D721Med (cell line): ENCODE results near the gene COPRS.
"Not testable (repeated sequence)": the region's sequence is repeated elsewhere in the genome, so short reads cannot be mapped to it uniquely, and the experiment has no call there.

Source experiments
- DNase-seq: peaks from one replicate; pipeline ENCODE4 v3.0.0; 2011; ENCODE audit warnings: low spot score; ENCODE audit not compliant: insufficient read length
- FAIRE-seq: peaks from 2 replicates; lab custom pipeline; 2011; peaks lifted over from hg19 to GRCh38; lab: Jason Lieb, UNC
- TF ChIP-seq, protein P1 (sequence below): IDR thresholded peaks from 2 replicates; pipeline ENCODE4 v1.5.1; 2012; ENCODE audit warnings: mild to moderate bottlenecking, control low read depth; ENCODE audit not compliant: insufficient read depth; ENCODE audit errors: missing control alignments

Gene COPRS

GRCh38 chr17:31824766-31825360, 34.2 kb downstream of the COPRS start:
- FAIRE-seq (no peak), DNase-seq (no peak)
- TF ChIP-seq, protein P1, sequence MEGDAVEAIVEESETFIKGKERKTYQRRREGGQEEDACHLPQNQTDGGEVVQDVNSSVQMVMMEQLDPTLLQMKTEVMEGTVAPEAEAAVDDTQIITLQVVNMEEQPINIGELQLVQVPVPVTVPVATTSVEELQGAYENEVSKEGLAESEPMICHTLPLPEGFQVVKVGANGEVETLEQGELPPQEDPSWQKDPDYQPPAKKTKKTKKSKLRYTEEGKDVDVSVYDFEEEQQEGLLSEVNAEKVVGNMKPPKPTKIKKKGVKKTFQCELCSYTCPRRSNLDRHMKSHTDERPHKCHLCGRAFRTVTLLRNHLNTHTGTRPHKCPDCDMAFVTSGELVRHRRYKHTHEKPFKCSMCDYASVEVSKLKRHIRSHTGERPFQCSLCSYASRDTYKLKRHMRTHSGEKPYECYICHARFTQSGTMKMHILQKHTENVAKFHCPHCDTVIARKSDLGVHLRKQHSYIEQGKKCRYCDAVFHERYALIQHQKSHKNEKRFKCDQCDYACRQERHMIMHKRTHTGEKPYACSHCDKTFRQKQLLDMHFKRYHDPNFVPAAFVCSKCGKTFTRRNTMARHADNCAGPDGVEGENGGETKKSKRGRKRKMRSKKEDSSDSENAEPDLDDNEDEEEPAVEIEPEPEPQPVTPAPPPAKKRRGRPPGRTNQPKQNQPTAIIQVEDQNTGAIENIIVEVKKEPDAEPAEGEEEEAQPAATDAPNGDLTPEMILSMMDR, result no peak

DNA sequence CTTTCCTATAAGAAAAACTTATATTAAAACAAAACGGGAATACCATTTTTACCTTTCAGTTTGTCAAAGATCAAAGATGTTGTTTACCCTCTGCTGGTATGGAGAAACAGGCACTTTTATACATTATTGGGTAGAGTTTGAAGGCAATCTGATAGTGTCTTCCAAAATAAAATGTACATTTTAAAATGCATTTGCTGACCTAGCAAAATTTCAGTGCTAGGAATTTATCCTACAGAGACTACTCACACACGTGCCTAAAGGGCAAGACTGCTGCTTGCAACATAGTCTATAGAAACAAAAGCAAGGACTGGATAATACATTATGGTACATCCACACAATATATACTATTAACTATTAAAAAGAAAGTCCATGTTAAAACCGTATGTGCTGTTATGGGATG, 36.0 kb downstream of the COPRS start:
- FAIRE-seq (no peak), DNase-seq (no peak)
- TF ChIP-seq, protein P1, result no peak

GRCh38 chr17:31820691-31821435, 38.2 kb downstream of the COPRS start:
- TF ChIP-seq, protein P1, result no peak
- FAIRE-seq (no peak), DNase-seq (no peak)

- TF ChIP-seq, protein P1, result no peak
- no peak for DNase-seq
- FAIRE-seq, result no peak
Measured at GRCh38 chr17:31819578-31819977, 39.5 kb downstream of the COPRS start.

DNA sequence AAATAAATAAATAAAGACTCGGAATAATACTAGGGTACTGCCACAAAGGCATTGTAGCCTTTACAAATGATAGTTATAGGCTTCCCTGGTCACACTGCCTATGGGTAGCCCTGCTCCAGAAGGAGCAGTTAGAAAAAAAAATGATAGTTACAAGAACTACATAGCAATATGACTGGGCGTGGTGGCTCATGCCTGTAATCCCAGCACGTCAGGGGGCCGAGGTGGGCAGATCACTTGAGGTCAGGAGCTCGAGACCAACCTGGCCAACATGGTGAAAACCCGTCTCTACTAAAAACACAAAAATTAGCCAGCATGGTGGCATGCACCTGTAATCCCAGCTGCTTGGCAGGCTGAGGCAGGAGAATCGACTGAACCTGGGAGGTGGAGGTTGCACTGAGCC, 40.2 kb downstream of the COPRS start:
- not testable (repeated sequence) for DNase-seq, FAIRE-seq

DNA sequence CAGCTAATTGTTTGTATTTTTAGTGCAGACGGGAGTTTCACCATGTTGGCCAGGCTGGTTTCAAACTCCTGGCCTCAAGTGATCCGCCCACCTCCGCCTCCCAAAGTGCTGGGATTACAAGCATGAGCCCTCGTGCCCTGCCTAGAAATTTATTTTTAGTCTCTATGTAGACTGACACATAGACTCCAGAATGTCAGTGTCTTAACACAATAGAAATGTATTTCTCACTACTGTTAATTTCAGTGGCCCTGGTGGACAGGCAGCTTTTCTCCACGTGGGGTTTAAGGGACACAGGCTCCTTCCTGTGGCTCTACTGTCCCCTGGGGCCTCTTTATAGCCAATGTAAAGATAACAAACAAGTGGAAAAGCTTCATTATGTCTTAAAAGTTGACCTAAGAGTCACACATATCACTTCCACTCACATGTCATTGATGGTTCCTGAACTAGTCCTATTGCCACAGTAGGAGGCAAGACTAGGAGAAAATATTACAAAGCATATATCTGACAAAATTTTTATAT, 43.8 kb downstream of the COPRS start:
- TF ChIP-seq, protein P1, result no peak

DNA sequence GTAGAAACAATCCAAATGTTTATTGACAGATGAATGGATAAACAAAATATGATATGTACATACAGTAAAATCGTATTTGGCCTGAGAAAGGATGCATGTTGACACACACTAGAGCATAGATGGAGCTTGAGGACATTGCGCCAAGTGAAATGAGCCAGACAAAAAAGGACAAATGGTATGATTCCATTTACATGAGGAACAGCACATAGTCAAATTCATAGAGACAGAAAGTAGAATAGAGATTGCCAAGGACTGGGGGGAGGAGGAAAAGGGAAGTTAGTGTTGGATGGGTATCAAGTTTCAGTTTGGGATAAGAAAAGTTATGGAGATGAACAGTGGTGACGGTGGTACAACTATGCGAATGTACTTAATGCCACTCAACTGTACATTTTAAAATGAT, 47.9 kb downstream of the COPRS start:
- FAIRE-seq (no peak), DNase-seq (no peak)
- TF ChIP-seq, protein P1, result no peak

More for the DNA sequence above, 43.8 kb downstream of the COPRS start:
- FAIRE-seq (no peak), DNase-seq (no peak)

DNA sequence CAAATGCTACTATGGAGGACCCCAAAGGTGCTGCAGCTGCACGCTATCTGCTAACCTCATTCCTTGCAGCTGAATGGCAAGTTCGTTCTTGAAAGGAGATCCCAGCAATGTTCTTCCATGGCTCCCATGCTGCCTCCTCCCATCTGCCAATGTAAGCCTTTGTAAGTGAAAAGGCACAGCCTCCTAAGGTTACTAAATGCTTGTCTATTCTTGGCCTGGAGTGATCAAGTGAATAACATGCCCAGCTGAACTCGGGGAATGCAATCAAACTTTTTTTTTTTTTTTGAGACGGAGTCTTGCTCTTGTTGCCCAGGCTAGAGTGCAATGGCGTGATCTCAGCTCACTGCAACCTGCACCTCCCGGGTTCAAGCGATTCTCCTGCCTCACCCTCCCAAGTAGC, 49.2 kb downstream of the COPRS start:
- not testable (repeated sequence) for FAIRE-seq, DNase-seq
